Uterus (tissue), 4 donors: ENCODE results near the gene GEMIN5. TPM values are rescaled to one million over a fixed set of nuclear protein-coding genes. Genes with fewer than 3 reads are reported as not detected.
A peak's percentile ranks its signal among the peaks of the same experiment; 100 is the strongest.

Source experiments
- DNase-seq, 2 donors: peaks; one replicate each; pipeline ENCODE4 v3.0.0-alpha.2; 2019 to 2020
- H3K27ac ChIP-seq, 2 donors: fragments of 200-600 bp; sonication (generic); 1 replicate in 1 of 2; 2 replicates in 1 of 2; pipeline ENCODE4 v1.5.1; 2016 to 2018
- H3K27me3 ChIP-seq, 2 donors: fragments of 200-600 bp; sonication (generic); one replicate each; pipeline ENCODE4 v1.5.1; 2018 to 2019; ENCODE audit warnings: control low read depth in 1 of 2
- H3K36me3 ChIP-seq, 2 donors: fragments of 200-600 bp; sonication (generic); one replicate each; pipeline ENCODE4 v1.5.1; 2019; ENCODE audit warnings: control low read depth in 1 of 2
- H3K4me1 ChIP-seq, 2 donors: fragments of 200-600 bp; sonication (generic); one replicate each; pipeline ENCODE4 v1.5.1; 2018 to 2019; ENCODE audit warnings: control low read depth in 1 of 2
- H3K4me3 ChIP-seq, 2 donors: fragments of 200-600 bp; sonication (generic); 1 replicate in 1 of 2; 2 replicates in 1 of 2; pipeline ENCODE4 v1.5.1; 2018 to 2019; ENCODE audit warnings: mild to moderate bottlenecking in 1 of 2
- H3K9me3 ChIP-seq, 2 donors: fragments of 200-600 bp; sonication (generic); one replicate each; pipeline ENCODE4 v1.5.1; 2019; ENCODE audit warnings: control low read depth in 1 of 2
- POLR2A ChIP-seq, 2 donors: fragments of 450-650 bp; IDR thresholded peaks; one replicate each; pipeline ENCODE4 v1.6.1; 2016; ENCODE audit warnings: antibody characterized with exemption in 2 of 2, mild to moderate bottlenecking in 1 of 2, moderate library complexity in 1 of 2
- intact Hi-C: fragments of 100-400 bp; cut with DNase I; formaldehyde crosslinking; loops from one replicate; pipeline ENCODE4 v1.15.1; 2023; ENCODE audit warnings: low total_unique reads
- total RNA-seq, 4 donors: library from RNA; depleted of rRNA in 3 of 4; stranded (reverse); fragments of >200 nt in 3 of 4; gene quantifications; one replicate each; pipeline versions ENCODE4 v1.1.0 to v1.2.4, GENCODE V29; 2014 to 2023
- TF ChIP-seq, protein P1 (sequence below), 4 experiments: fragments of 200-600 bp in 2 of 4; fragments of 450-650 bp in 2 of 4; sonication (generic) in 2 of 4; IDR thresholded peaks; one replicate each; pipeline ENCODE4 v1.5.1; 2016 to 2019; ENCODE audit warnings: antibody characterized with exemption in 4 of 4, mild to moderate bottlenecking in 2 of 4, moderate library complexity in 1 of 4
- donor health status: DM: yes; HTN: yes; CAD: no.

The GEMIN5 gene
- total RNA-seq, 4 donors from 2014 or later = 10.0 to 26.5 (median 19.3) TPM

DNA sequence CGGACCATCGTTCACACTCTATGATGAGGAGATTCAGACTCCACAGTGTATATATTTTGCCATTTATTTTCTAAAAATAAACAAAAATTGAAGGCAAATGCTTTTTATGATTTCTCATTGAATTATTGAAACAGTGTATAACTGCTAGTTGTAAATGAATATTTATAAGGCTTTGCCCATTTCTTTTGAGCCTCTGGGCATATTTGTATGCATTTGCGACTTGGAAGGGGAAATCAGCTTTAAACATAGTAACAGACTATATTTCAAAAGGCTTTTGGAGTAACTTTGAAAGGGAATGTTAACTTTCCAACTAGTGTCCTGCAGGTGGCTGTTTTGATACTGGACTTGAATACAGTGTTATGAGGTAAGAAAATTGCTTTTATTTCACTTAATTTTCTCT, 28.9 kb upstream of the GEMIN5 start:
- TF ChIP-seq POLR2A (IDR thresholded peaks at IDR 0.05) = no peak
- TF ChIP-seq, protein P1, sequence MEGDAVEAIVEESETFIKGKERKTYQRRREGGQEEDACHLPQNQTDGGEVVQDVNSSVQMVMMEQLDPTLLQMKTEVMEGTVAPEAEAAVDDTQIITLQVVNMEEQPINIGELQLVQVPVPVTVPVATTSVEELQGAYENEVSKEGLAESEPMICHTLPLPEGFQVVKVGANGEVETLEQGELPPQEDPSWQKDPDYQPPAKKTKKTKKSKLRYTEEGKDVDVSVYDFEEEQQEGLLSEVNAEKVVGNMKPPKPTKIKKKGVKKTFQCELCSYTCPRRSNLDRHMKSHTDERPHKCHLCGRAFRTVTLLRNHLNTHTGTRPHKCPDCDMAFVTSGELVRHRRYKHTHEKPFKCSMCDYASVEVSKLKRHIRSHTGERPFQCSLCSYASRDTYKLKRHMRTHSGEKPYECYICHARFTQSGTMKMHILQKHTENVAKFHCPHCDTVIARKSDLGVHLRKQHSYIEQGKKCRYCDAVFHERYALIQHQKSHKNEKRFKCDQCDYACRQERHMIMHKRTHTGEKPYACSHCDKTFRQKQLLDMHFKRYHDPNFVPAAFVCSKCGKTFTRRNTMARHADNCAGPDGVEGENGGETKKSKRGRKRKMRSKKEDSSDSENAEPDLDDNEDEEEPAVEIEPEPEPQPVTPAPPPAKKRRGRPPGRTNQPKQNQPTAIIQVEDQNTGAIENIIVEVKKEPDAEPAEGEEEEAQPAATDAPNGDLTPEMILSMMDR (IDR thresholded peaks at IDR 0.05) = no peak
- no peaks in the 10 kb centered on the region for H3K27me3 ChIP-seq
- intact Hi-C loops = no loop called here
- H3K27ac ChIP-seq = no peak overlapping the region
- no peaks in the 10 kb centered on the region for H3K9me3 ChIP-seq
- H3K4me3 ChIP-seq = no peak overlapping the region
- no peaks in the 10 kb centered on the region for H3K36me3 ChIP-seq
- H3K4me1 ChIP-seq = no peaks in the 10 kb centered on the region
- DNase-seq = no peak

DNA sequence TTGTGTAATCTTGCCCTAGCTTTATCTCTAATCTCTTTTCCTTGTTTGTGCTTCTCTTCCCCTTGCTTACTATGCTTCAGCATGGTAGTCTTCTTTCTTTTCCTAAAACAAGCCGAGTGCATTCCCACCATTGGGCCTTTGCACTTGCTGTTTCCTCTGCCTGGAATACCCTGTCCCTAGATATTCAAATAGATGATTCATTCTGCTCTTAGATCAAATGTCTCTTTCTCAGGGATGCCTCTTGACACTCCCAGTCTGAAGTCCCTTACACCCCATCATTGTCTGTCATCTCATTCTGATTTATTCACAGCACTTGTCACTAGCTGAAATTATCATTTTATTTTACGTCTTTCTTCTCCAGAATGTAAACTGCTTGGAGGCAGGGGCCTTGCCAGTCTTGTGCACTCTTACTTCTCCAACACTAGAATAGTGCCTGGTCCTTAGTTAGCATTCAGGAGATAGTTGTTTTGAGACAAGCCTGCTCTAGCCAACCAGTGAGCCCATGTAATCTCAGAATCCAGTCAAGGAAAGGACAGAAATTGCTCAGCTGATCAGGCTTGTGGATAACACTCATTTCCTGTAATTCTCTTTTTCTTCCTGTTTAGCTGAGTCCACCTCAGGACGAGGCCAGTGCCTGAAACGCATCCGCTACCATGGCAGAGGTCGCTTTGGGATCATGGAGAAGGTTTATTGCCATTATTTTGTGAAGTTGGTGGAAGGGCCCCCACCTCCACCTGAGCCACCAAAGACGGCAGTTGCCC, 28.2 kb upstream of the GEMIN5 start:
- TF ChIP-seq, protein P1 (IDR thresholded peaks at IDR 0.05) = no peak
- TF ChIP-seq POLR2A (IDR thresholded peaks at IDR 0.05) = no peak
- H3K27me3 ChIP-seq = no peaks in the 10 kb centered on the region
- peak overlapping the region; percentile 14 to 47 for H3K27ac ChIP-seq
- DNase-seq = no peak
- no peaks in the 10 kb centered on the region for H3K4me1 ChIP-seq
- no peak overlapping the region for H3K4me3 ChIP-seq
- no peaks in the 10 kb centered on the region for H3K36me3 ChIP-seq
- H3K9me3 ChIP-seq = no peaks in the 10 kb centered on the region
- intact Hi-C loops = no loop called here

DNA sequence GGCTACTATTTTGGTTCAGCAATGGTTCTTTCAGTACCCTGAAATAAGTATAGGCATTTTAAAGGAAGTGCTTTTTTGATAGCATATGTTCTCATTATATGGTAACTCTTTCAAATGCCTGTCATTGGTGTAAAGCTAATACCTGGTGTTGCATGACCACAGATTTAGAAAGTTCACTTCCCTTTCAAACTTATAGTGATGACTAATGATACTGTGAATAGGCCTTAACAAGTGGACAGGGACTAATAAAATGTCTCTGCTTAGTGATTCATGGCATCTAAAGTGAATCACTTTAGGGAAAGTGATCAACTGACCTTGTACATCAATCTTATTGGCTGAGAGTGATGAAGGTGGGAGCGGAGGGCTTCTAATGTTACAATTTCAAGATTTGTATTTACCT, 24.5 kb upstream of the GEMIN5 start:
- intact Hi-C loops = no loop called here
- no peaks in the 10 kb centered on the region for H3K27me3 ChIP-seq
- H3K27ac ChIP-seq = no peak overlapping the region
- no peak overlapping the region for H3K4me3 ChIP-seq
- no peaks in the 10 kb centered on the region for H3K9me3 ChIP-seq
- no peak for TF ChIP-seq POLR2A (IDR thresholded peaks at IDR 0.05)
- TF ChIP-seq, protein P1 (IDR thresholded peaks at IDR 0.05) = no peak
- H3K4me1 ChIP-seq = no peaks in the 10 kb centered on the region
- no peak for DNase-seq
- H3K36me3 ChIP-seq = no peaks in the 10 kb centered on the region

DNA sequence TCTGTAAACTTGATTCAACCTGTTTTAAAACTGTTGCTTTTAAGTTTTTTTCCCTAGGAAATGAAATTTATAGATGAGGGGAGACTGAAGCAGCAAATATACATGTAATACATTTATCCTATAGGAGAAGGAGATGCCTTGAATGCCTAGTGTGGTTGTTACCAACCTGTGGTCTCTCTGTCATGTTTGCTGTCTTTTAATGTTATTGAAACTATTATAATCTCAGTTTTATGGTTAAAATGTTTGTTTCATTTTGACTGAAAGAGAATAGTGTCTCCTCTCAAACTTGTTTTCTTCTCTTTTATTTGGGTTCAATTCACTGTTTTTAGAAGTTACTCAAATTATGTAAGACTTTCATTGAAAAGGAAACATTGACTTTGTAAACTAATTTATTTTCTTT, 18.7 kb upstream of the GEMIN5 start:
- Histone ChIP-seq H3K4me3 (no peak overlapping the region), H3K27ac (no peak overlapping the region), H3K9me3 (no peaks in the 10 kb centered on the region), H3K4me1 (no peaks in the 10 kb centered on the region), H3K36me3 (no peaks in the 10 kb centered on the region), H3K27me3 (no peaks in the 10 kb centered on the region)
- no peak for DNase-seq
- TF ChIP-seq, protein P1 (IDR thresholded peaks at IDR 0.05) = no peak
- no peak for TF ChIP-seq POLR2A (IDR thresholded peaks at IDR 0.05)
- intact Hi-C loops = no loop called here

DNA sequence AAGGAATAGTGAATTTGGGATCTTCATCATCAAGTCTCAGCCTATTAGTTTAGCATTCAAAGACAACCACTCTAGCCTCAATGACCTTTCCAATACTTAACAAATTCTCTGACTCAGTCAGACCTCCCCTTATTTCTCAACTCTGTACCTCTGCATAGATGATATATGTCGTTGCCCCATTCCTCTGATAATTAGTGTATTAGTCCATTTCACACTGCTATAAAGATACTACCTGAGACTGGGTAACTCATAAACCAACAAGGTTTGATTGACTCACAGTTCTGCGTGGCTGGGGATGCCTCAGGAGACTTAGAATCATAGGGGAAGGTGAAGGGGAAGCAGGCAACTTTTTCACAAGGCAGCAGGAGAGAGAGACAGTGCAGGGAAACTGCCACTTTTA, 11.8 kb upstream of the GEMIN5 start:
- TF ChIP-seq, protein P1 (IDR thresholded peaks at IDR 0.05) = no peak
- no peak for TF ChIP-seq POLR2A (IDR thresholded peaks at IDR 0.05)
- Histone ChIP-seq H3K27ac (no peak overlapping the region), H3K36me3 (no peaks in the 10 kb centered on the region), H3K4me1 (peaks cover 0 to 3% of the 10 kb centered on the region in 2 donors), H3K27me3 (no peaks in the 10 kb centered on the region), H3K9me3 (no peaks in the 10 kb centered on the region), H3K4me3 (no peak overlapping the region)
- DNase-seq = no peak
- intact Hi-C loops = no loop called here
